Measurements from ENCODE around the gene SLC1A2. TPM values are rescaled to one million over a fixed set of nuclear protein-coding genes. Genes with fewer than 3 reads are reported as not detected.

Gene SLC1A2
- total and polyA plus RNA-seq, 8 donors, result 0.89 to 31.8 (median 18.9) TPM

DNA sequence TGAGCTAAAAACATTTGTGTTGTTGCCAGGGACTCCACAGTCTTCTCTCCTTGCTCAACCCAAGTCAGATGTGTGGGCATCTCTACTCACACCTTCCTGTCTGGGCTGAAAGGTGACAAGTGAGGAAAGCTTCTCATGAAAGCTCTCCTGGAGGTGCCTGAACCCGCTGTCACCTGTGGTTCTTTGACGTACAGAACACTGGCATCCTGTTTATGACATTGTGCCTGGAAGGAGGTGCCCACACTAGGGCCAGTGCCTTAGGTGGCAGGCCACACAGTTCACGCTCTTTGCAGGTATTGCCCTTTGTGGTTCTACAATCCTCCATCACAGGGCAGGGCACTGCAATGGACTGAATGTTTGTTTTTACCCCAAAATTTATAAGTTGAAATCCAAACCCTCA lies 171.9 kb downstream of the SLC1A2 start:
- no peaks in the 10 kb centered on the region for H3K9me3 ChIP-seq
- peak overlapping the region in 1 of 2 donors; percentile 51 for H3K27ac ChIP-seq
- intact Hi-C loops (cut with DNase I), result no loop called here
- no peaks in the 10 kb centered on the region for H3K27me3 ChIP-seq
- H3K4me3 ChIP-seq, result no peak overlapping the region
- peak; percentile 32 for ATAC-seq
- peaks cover 0 to 8% of the 10 kb centered on the region in 2 donors for H3K4me1 ChIP-seq
- no peaks in the 10 kb centered on the region for H3K36me3 ChIP-seq
- TF ChIP-seq, protein P1, sequence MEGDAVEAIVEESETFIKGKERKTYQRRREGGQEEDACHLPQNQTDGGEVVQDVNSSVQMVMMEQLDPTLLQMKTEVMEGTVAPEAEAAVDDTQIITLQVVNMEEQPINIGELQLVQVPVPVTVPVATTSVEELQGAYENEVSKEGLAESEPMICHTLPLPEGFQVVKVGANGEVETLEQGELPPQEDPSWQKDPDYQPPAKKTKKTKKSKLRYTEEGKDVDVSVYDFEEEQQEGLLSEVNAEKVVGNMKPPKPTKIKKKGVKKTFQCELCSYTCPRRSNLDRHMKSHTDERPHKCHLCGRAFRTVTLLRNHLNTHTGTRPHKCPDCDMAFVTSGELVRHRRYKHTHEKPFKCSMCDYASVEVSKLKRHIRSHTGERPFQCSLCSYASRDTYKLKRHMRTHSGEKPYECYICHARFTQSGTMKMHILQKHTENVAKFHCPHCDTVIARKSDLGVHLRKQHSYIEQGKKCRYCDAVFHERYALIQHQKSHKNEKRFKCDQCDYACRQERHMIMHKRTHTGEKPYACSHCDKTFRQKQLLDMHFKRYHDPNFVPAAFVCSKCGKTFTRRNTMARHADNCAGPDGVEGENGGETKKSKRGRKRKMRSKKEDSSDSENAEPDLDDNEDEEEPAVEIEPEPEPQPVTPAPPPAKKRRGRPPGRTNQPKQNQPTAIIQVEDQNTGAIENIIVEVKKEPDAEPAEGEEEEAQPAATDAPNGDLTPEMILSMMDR (IDR thresholded peaks at IDR 0.05), result no peak
- no peak for DNase-seq

- Histone ChIP-seq H3K36me3 (no peaks in the 10 kb centered on the region), H3K4me1 (peaks cover 0 to 8% of the 10 kb centered on the region in 2 donors), H3K9me3 (no peaks in the 10 kb centered on the region), H3K27me3 (no peaks in the 10 kb centered on the region), H3K4me3 (no peak overlapping the region), H3K27ac (peak overlapping the region; percentile 29 to 51)
- DNase-seq (no peak), ATAC-seq (no peak)
- intact Hi-C loops (cut with DNase I), result no loop called here
- TF ChIP-seq, protein P1 (IDR thresholded peaks at IDR 0.05), result no peak
These were observed 172.6 kb downstream of the SLC1A2 start for GRCh38 chr11:35246745-35247144.

DNA sequence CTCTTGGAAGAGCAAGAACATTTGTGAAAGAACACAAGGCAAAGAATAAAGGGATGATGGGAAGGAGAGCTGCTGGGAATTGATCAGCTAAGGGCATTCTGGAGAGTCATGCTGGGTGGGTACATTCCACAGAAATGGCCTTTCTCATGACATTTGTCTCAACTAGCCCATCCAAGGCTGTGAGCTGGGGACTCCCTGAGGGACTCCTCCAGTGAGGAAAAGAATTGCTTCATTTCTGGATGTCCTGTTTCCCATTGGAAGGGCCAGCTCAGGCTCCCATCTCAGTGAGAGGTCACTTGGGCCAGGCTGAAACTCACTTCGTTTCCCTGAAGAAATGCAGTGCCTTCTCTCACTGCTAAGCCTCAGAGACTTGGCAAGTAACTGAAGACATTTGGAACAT lies 173.6 kb downstream of the SLC1A2 start:
- Histone ChIP-seq H3K27me3 (no peaks in the 10 kb centered on the region), H3K4me1 (peaks cover 0 to 8% of the 10 kb centered on the region in 2 donors), H3K9me3 (no peaks in the 10 kb centered on the region), H3K36me3 (no peaks in the 10 kb centered on the region), H3K27ac (no peak overlapping the region), H3K4me3 (no peak overlapping the region)
- TF ChIP-seq, protein P1 (IDR thresholded peaks at IDR 0.05), result no peak
- ATAC-seq (no peak), DNase-seq (no peak)
- intact Hi-C loops (cut with DNase I), result no loop called here

DNA sequence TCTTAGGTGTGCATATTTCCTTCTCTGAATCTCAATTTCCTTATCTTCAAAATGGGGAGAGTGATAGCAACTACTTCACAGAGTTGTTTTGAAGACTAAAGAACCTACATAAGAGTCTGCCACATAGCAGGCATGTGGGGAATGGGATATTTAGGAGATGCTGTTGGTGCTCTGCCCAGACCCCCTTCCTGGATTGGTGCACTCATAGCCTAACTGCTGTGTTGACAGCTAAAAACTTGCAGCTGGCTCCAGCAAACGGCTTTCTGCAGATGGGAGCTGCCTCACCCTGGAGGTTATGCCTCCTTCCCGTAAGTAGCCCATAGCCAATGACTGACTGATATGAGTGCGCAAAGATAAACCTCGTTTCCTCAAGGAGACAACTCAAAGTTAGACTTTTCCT lies 174.3 kb downstream of the SLC1A2 start:
- no peak for DNase-seq
- Histone ChIP-seq H3K9me3 (no peaks in the 10 kb centered on the region), H3K27ac (no peak overlapping the region), H3K27me3 (no peaks in the 10 kb centered on the region), H3K36me3 (no peaks in the 10 kb centered on the region), H3K4me1 (peaks cover 0 to under 1% of the 10 kb centered on the region in 2 donors), H3K4me3 (no peak overlapping the region)
- no peak for ATAC-seq
- TF ChIP-seq, protein P1 (IDR thresholded peaks at IDR 0.05), result no peak
- intact Hi-C loops (cut with DNase I), result no loop called here

- intact Hi-C loops (cut with DNase I), result no loop called here
- no peak overlapping the region for H3K27ac ChIP-seq
These were observed 175.6 kb downstream of the SLC1A2 start for GRCh38 chr11:35243774-35244173.

More at GRCh38 chr11:35243774-35244173, 175.6 kb downstream of the SLC1A2 start:
- Histone ChIP-seq H3K4me3 (no peak overlapping the region), H3K27me3 (no peaks in the 10 kb centered on the region), H3K36me3 (no peaks in the 10 kb centered on the region), H3K9me3 (no peaks in the 10 kb centered on the region), H3K4me1 (peaks cover 0 to 7% of the 10 kb centered on the region in 2 donors)
- DNase-seq (no peak), ATAC-seq (no peak)
- TF ChIP-seq, protein P1 (IDR thresholded peaks at IDR 0.05), result no peak
